Activated CD8-positive, alpha-beta memory T cell treated with anti-CD3 and anti-CD28 coated beads, Interleukin-2, amount 50 U/mL, for 1 hour (primary cell): ENCODE data around the gene SMC4.

Source experiments
- DNase-seq: peaks from one replicate; pipeline ENCODE4 v3.0.0-alpha.2; 2020; ENCODE audit errors: extremely low read depth

SMC4 gene

GRCh38 chr3:160477750-160478149 lies 78.3 kb downstream of the SMC4 start:
- DNase-seq, result no peak

GRCh38 chr3:160478338-160478737 lies 78.9 kb downstream of the SMC4 start:
- DNase-seq, result no peak

- DNase-seq, result no peak
Measured at GRCh38 chr3:160479376-160479775, 79.9 kb downstream of the SMC4 start.

GRCh38 chr3:160480931-160481330 lies 81.5 kb downstream of the SMC4 start:
- no peak for DNase-seq

- DNase-seq, result no peak
Measured at GRCh38 chr3:160481856-160482255, 82.4 kb downstream of the SMC4 start.

GRCh38 chr3:160482796-160483195 lies 83.3 kb downstream of the SMC4 start:
- DNase-seq, result no peak
